Measurements from ENCODE around the gene ALKBH1. TPM values are rescaled to one million over a fixed set of nuclear protein-coding genes. Genes with fewer than 3 reads are reported as not detected.

The ALKBH1 gene
- total RNA-seq, 1 experiment from 2014 or later, result 25.2 TPM

Other genes with a start within 250 kb of the ALKBH1 start
- gene AHSA1, start 249.9 kb downstream of the ALKBH1 start, total RNA-seq (2014; rRNA removed; shearing (Covaris generic)), result 440 and 534 TPM in 2 replicates
- 1.3 TPM in 1 of 2 replicates, not detected in the other for gene ISM2, start 209.2 kb downstream of the ALKBH1 start, total RNA-seq (2014; rRNA removed; shearing (Covaris generic))
- gene SPTLC2, start 91.4 kb downstream of the ALKBH1 start, total RNA-seq (2014; rRNA removed; shearing (Covaris generic)), result 19.5 and 26.3 TPM in 2 replicates
- 1,732 and 2,044 TPM in 2 replicates for gene SLIRP, start 80 bp upstream of the ALKBH1 start, total RNA-seq (2014; rRNA removed; shearing (Covaris generic))
- 133 and 175 TPM in 2 replicates for gene SNW1, start 53.1 kb upstream of the ALKBH1 start, total RNA-seq (2014; rRNA removed; shearing (Covaris generic))
- gene ADCK1, start 92.1 kb upstream of the ALKBH1 start, total RNA-seq (2014; rRNA removed; shearing (Covaris generic)), result 1.4 and 5.4 TPM in 2 replicates